ENCODE results near the gene ASIC2. TPM values are rescaled to one million over a fixed set of nuclear protein-coding genes. Genes with fewer than 3 reads are reported as not detected.

ASIC2 gene
- total and polyA plus RNA-seq, 2 experiments from 2014 or later = 0.52 to 2.8 TPM

DNA sequence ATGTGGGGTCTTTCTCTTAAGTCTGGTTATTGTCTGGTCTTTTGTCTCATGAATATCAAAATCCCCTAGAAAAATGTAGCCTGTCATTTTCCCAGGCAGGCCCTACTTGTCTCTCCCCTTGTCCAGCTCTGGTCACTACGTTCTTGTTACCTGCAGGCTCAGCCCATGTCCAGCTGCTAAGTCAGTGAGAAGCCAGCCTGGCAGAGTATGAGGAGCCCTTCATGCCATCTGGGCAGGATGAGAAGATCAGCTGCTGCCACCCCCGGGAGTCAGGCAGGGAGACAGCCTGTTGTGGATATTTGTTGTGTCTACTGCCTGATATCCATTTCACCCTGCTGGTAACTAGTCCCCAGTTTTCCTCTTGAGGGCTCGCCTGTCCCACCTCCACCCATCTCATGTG is 88.9 kb downstream of the ASIC2 start (continued):
- TF ChIP-seq, protein P1, sequence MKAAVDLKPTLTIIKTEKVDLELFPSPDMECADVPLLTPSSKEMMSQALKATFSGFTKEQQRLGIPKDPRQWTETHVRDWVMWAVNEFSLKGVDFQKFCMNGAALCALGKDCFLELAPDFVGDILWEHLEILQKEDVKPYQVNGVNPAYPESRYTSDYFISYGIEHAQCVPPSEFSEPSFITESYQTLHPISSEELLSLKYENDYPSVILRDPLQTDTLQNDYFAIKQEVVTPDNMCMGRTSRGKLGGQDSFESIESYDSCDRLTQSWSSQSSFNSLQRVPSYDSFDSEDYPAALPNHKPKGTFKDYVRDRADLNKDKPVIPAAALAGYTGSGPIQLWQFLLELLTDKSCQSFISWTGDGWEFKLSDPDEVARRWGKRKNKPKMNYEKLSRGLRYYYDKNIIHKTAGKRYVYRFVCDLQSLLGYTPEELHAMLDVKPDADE (IDR thresholded peaks at IDR 0.05) = no peak
- no peak for TF ChIP-seq POLR2AphosphoS5 (IDR thresholded peaks at IDR 0.05; ENCODE audit: low read depth)
- no peak for TF ChIP-seq JUNB (IDR thresholded peaks at IDR 0.05; ENCODE audit: unreplicated experiment)
- no peak for TF ChIP-seq STAT1 (IDR thresholded peaks at IDR 0.05; ENCODE audit: unreplicated experiment)
- TF ChIP-seq, protein P2, sequence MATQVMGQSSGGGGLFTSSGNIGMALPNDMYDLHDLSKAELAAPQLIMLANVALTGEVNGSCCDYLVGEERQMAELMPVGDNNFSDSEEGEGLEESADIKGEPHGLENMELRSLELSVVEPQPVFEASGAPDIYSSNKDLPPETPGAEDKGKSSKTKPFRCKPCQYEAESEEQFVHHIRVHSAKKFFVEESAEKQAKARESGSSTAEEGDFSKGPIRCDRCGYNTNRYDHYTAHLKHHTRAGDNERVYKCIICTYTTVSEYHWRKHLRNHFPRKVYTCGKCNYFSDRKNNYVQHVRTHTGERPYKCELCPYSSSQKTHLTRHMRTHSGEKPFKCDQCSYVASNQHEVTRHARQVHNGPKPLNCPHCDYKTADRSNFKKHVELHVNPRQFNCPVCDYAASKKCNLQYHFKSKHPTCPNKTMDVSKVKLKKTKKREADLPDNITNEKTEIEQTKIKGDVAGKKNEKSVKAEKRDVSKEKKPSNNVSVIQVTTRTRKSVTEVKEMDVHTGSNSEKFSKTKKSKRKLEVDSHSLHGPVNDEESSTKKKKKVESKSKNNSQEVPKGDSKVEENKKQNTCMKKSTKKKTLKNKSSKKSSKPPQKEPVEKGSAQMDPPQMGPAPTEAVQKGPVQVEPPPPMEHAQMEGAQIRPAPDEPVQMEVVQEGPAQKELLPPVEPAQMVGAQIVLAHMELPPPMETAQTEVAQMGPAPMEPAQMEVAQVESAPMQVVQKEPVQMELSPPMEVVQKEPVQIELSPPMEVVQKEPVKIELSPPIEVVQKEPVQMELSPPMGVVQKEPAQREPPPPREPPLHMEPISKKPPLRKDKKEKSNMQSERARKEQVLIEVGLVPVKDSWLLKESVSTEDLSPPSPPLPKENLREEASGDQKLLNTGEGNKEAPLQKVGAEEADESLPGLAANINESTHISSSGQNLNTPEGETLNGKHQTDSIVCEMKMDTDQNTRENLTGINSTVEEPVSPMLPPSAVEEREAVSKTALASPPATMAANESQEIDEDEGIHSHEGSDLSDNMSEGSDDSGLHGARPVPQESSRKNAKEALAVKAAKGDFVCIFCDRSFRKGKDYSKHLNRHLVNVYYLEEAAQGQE (IDR thresholded peaks at IDR 0.05; ENCODE audit: unreplicated experiment) = no peak

DNA sequence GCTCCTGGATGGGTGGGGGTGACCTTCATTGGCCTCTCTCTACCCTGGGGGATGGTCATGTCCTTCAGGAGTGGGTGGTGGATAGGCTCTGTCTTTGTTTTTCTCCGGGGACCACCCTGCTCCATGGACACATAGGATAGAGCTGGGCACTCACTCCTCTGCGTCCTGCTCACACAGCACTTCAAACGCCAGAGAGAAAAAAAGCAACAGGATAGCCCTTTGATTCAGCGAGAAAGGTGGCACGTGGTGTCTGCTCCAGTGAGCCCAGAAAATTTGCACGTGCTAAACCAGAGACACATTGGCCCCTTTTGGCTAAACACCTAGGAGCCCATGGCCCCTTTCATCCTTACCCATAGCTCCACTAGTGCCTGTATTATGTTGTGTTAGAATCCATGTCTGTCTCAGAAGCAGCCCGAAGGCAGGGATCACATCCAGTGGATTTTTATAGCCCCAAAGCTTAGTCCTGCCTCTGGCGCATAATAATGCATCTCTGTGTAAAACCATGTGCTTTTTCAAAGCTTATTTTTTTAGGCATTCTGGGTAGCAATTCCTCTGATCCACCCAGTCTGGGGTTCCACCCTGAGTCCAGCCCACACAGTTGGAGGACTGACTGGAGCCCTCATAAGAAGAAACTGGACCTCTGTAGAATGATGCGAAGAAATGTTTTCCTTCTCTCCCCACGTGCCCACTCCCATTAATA is 90.1 kb downstream of the ASIC2 start:
- no peaks in the 10 kb centered on the region for H3K36me3 ChIP-seq (ENCODE audit: insufficient read depth)
- no peak overlapping the region for H3K27ac Mint-ChIP-seq
- H3K4me1 Mint-ChIP-seq = peaks cover 11% of the 10 kb centered on the region
- no peaks in the 10 kb centered on the region for H3K9me2 ChIP-seq (ENCODE audit: insufficient read depth)
- ATAC-seq (no peak), DNase-seq (ENCODE audit: low spot score) (no peak)
- no peaks in the 10 kb centered on the region for H3K36me3 Mint-ChIP-seq (ENCODE audit: low read depth)
- H3K79me2 ChIP-seq (replicated peaks; ENCODE audit: insufficient read depth) = no peaks in the 10 kb centered on the region
- peaks cover 25% of the 10 kb centered on the region for H3K27me3 ChIP-seq (ENCODE audit: insufficient read depth)
- H3K27me3 Mint-ChIP-seq (ENCODE audit: insufficient read depth, low read depth, poor library complexity) = peaks cover 13% of the 10 kb centered on the region
- H2AFZ ChIP-seq = no peak overlapping the region
- no peaks in the 10 kb centered on the region for H4K20me1 ChIP-seq (replicated peaks; ENCODE audit: insufficient read depth)
- H3K9me3 Mint-ChIP-seq = no peaks in the 10 kb centered on the region
- no peak overlapping the region for H3K4me2 ChIP-seq
- no peak overlapping the region for H3K4me3 ChIP-seq
- no peaks in the 10 kb centered on the region for H3F3A ChIP-seq (replicated peaks; ENCODE audit: low read depth)
- H3K4me1 ChIP-seq (ENCODE audit: insufficient read depth) = no peaks in the 10 kb centered on the region
- H3K4me3 Mint-ChIP-seq = no peak overlapping the region
- H3K27ac ChIP-seq (ENCODE audit: low read depth) = no peak overlapping the region
- TF ChIP-seq, protein P3, sequence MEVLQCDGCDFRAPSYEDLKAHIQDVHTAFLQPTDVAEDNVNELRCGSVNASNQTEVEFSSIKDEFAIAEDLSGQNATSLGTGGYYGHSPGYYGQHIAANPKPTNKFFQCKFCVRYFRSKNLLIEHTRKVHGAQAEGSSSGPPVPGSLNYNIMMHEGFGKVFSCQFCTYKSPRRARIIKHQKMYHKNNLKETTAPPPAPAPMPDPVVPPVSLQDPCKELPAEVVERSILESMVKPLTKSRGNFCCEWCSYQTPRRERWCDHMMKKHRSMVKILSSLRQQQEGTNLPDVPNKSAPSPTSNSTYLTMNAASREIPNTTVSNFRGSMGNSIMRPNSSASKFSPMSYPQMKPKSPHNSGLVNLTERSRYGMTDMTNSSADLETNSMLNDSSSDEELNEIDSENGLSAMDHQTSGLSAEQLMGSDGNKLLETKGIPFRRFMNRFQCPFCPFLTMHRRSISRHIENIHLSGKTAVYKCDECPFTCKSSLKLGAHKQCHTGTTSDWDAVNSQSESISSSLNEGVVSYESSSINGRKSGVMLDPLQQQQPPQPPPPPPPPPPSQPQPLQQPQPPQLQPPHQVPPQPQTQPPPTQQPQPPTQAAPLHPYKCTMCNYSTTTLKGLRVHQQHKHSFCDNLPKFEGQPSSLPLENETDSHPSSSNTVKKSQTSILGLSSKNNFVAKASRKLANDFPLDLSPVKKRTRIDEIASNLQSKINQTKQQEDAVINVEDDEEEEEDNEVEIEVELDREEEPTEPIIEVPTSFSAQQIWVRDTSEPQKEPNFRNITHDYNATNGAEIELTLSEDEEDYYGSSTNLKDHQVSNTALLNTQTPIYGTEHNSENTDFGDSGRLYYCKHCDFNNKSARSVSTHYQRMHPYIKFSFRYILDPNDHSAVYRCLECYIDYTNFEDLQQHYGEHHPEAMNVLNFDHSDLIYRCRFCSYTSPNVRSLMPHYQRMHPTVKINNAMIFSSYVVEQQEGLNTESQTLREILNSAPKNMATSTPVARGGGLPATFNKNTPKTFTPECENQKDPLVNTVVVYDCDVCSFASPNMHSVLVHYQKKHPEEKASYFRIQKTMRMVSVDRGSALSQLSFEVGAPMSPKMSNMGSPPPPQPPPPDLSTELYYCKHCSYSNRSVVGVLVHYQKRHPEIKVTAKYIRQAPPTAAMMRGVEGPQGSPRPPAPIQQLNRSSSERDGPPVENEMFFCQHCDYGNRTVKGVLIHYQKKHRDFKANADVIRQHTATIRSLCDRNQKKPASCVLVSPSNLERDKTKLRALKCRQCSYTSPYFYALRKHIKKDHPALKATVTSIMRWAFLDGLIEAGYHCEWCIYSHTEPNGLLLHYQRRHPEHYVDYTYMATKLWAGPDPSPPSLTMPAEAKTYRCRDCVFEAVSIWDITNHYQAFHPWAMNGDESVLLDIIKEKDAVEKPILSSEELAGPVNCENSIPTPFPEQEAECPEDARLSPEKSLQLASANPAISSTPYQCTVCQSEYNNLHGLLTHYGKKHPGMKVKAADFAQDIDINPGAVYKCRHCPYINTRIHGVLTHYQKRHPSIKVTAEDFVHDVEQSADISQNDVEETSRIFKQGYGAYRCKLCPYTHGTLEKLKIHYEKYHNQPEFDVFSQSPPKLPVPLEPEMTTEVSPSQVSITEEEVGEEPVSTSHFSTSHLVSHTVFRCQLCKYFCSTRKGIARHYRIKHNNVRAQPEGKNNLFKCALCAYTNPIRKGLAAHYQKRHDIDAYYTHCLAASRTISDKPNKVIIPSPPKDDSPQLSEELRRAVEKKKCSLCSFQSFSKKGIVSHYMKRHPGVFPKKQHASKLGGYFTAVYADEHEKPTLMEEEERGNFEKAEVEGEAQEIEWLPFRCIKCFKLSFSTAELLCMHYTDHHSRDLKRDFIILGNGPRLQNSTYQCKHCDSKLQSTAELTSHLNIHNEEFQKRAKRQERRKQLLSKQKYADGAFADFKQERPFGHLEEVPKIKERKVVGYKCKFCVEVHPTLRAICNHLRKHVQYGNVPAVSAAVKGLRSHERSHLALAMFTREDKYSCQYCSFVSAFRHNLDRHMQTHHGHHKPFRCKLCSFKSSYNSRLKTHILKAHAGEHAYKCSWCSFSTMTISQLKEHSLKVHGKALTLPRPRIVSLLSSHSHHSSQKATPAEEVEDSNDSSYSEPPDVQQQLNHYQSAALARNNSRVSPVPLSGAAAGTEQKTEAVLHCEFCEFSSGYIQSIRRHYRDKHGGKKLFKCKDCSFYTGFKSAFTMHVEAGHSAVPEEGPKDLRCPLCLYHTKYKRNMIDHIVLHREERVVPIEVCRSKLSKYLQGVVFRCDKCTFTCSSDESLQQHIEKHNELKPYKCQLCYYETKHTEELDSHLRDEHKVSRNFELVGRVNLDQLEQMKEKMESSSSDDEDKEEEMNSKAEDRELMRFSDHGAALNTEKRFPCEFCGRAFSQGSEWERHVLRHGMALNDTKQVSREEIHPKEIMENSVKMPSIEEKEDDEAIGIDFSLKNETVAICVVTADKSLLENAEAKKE (CRISPR knock-in tag; IDR thresholded peaks at IDR 0.05) = no peak
- TF ChIP-seq ZNF114 (CRISPR knock-in tag; IDR thresholded peaks at IDR 0.05) = no peak
- TF ChIP-seq CREB1 (CRISPR knock-in tag; IDR thresholded peaks at IDR 0.05; ENCODE audit: low read depth) = no peak
- TF ChIP-seq, protein P2 (IDR thresholded peaks at IDR 0.05; ENCODE audit: unreplicated experiment) = no peak
- TF ChIP-seq ZNF331 (CRISPR knock-in tag; IDR thresholded peaks at IDR 0.05; ENCODE audit: low read depth) = no peak
- no peak for TF ChIP-seq POLR2AphosphoS5 (IDR thresholded peaks at IDR 0.05; ENCODE audit: low read depth)
